ENCODE results near the gene TSFM.

TSFM gene

DNA sequence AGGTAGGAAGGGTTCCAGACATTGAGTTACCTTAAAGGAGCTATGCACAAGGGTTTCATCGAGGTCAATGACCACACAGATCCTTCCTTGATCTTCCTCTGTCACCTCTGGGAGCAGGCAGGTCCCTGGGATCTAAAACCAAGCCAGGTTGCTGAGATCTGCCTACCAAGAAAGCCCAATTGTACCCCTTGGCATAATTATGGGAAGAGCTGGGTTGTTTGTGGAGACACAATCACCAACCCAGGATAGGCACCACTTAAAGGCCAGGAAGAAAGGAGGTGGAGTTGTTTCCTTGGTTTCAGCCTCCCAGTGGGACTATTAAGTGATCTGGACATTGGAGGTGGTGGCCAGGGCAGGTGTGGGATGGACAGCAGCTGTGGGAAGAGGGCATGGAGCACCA is 44.4 kb downstream of the TSFM start:
- DNase-seq (no peak), ATAC-seq (ENCODE audit: insufficient read depth, low read depth) (no peak)
- Histone ChIP-seq H3K79me2 (ENCODE audit: insufficient read depth, low read length) (peaks cover 30% of the 10 kb centered on the region), H3K9ac (ENCODE audit: low read depth, low read length) (no peak overlapping the region), H3K27ac (ENCODE audit: low read length) (no peak overlapping the region), H2AFZ (ENCODE audit: low read depth, low read length) (no peak overlapping the region), H3K4me2 (ENCODE audit: insufficient read depth, low read length) (no peak overlapping the region), H4K20me1 (ENCODE audit: insufficient read depth, low read length) (peaks cover 45% of the 10 kb centered on the region), H3K4me3 (ENCODE audit: low read depth in 1 of 2, low read length in 2 of 2) (no peak overlapping the region), H3K27me3 (ENCODE audit: insufficient read depth, low read length, poor library complexity) (no peaks in the 10 kb centered on the region), H3K4me1 (ENCODE audit: insufficient read depth, low read length) (no peaks in the 10 kb centered on the region), H3K9me3 (ENCODE audit: insufficient read depth, low read length, severe bottlenecking) (no peaks in the 10 kb centered on the region), H3K36me3 (ENCODE audit: insufficient read depth, low read length) (peaks cover 78% of the 10 kb centered on the region)
- TF ChIP-seq EZH2 (IDR thresholded peaks at IDR 0.05; ENCODE audit: borderline replicate concordance, low read depth, low read length, severe bottlenecking) = no peak
- TF ChIP-seq, protein P1, sequence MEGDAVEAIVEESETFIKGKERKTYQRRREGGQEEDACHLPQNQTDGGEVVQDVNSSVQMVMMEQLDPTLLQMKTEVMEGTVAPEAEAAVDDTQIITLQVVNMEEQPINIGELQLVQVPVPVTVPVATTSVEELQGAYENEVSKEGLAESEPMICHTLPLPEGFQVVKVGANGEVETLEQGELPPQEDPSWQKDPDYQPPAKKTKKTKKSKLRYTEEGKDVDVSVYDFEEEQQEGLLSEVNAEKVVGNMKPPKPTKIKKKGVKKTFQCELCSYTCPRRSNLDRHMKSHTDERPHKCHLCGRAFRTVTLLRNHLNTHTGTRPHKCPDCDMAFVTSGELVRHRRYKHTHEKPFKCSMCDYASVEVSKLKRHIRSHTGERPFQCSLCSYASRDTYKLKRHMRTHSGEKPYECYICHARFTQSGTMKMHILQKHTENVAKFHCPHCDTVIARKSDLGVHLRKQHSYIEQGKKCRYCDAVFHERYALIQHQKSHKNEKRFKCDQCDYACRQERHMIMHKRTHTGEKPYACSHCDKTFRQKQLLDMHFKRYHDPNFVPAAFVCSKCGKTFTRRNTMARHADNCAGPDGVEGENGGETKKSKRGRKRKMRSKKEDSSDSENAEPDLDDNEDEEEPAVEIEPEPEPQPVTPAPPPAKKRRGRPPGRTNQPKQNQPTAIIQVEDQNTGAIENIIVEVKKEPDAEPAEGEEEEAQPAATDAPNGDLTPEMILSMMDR (IDR thresholded peaks at IDR 0.05; ENCODE audit: borderline replicate concordance, extremely low read depth, low read length, poor library complexity, severe bottlenecking) = no peak

DNA sequence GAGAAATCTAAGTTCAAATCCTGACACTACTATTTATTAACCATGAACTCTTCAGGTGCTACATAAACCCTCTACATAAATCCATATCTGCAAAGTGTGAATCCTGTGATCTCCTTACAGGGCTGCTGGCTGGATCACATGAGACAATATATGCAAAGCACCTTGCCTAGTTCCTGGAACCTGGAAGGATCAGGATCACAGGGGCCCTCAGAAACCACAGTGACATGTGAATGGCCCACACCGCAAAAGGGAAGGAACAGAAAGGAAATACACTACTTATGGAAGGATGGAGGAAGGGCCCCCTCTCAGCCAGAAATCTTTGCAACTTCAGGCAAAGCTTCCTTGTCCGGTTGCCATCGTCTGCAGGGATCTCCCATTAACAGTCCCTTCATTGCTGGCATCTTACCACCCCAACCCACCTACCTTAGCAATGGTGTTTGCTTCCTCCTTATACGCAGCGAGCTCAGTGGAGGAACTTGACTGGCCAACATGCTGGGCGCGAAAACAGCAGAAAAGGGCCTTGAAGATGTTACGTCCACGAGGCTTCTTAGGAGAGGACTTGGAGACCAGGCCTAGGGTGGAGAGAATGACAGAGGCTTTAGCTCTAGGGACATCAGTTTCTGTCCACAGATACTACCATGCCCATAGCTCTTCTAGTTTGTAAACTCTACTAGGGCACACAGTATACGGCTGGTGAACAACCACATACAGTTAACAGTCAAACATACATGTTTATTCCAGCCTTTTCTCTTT is 46.6 kb downstream of the TSFM start:
- Histone ChIP-seq H3K9ac (ENCODE audit: low read depth, low read length) (no peak overlapping the region), H4K20me1 (ENCODE audit: insufficient read depth, low read length) (peaks cover 60% of the 10 kb centered on the region), H3K27me3 (ENCODE audit: insufficient read depth, low read length, poor library complexity) (no peaks in the 10 kb centered on the region), H2AFZ (ENCODE audit: low read depth, low read length) (no peak overlapping the region), H3K27ac (ENCODE audit: low read length) (no peak overlapping the region), H3K4me3 (ENCODE audit: low read depth in 1 of 2, low read length in 2 of 2) (no peak overlapping the region), H3K4me2 (ENCODE audit: insufficient read depth, low read length) (no peak overlapping the region), H3K9me3 (ENCODE audit: insufficient read depth, low read length, severe bottlenecking) (no peaks in the 10 kb centered on the region), H3K79me2 (ENCODE audit: insufficient read depth, low read length) (peaks cover 52% of the 10 kb centered on the region), H3K4me1 (ENCODE audit: insufficient read depth, low read length) (peaks cover 4% of the 10 kb centered on the region; the same call in 1 of the 2 replicates), H3K36me3 (ENCODE audit: insufficient read depth, low read length) (peaks cover 56% of the 10 kb centered on the region)
- ATAC-seq (ENCODE audit: insufficient read depth, low read depth) = no peak
- TF ChIP-seq, protein P1 (IDR thresholded peaks at IDR 0.05; ENCODE audit: borderline replicate concordance, extremely low read depth, low read length, poor library complexity, severe bottlenecking) = no peak
- no peak for TF ChIP-seq EZH2 (IDR thresholded peaks at IDR 0.05; ENCODE audit: borderline replicate concordance, low read depth, low read length, severe bottlenecking)
- no peak for DNase-seq

DNA sequence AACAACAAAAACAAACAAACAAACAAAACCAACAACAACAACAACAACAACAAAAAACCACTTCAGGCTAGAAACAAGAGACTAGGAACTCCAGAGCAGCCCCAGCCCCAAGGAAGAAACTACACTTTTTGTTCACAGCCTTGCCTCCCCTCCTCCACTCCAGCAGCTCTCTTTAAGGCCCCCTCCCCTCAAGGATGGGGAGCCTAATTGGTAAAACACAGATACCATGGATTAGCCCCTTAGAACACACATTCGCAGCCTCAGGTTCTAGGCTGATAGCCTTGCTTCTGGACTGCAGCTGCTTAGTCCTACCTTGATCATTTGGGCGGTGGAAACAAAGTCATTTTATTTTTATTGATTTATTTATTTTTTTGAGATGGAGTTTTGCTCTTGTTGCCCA is 47.8 kb downstream of the TSFM start:
- Histone ChIP-seq H4K20me1 (ENCODE audit: insufficient read depth, low read length) (peaks cover 67% of the 10 kb centered on the region), H3K27me3 (ENCODE audit: insufficient read depth, low read length, poor library complexity) (no peaks in the 10 kb centered on the region), H2AFZ (ENCODE audit: low read depth, low read length) (no peak overlapping the region), H3K79me2 (ENCODE audit: insufficient read depth, low read length) (peaks cover 63% of the 10 kb centered on the region), H3K36me3 (ENCODE audit: insufficient read depth, low read length) (peaks cover 44% of the 10 kb centered on the region), H3K4me1 (ENCODE audit: insufficient read depth, low read length) (peaks cover 4% of the 10 kb centered on the region; the same call in 1 of the 2 replicates), H3K27ac (ENCODE audit: low read length) (no peak overlapping the region), H3K9ac (ENCODE audit: low read depth, low read length) (no peak overlapping the region), H3K4me3 (ENCODE audit: low read depth in 1 of 2, low read length in 2 of 2) (no peak overlapping the region), H3K4me2 (ENCODE audit: insufficient read depth, low read length) (no peak overlapping the region), H3K9me3 (ENCODE audit: insufficient read depth, low read length, severe bottlenecking) (no peaks in the 10 kb centered on the region)
- ATAC-seq (ENCODE audit: insufficient read depth, low read depth) (no peak), DNase-seq (no peak)
- TF ChIP-seq, protein P1 (IDR thresholded peaks at IDR 0.05; ENCODE audit: borderline replicate concordance, extremely low read depth, low read length, poor library complexity, severe bottlenecking) = no peak
- TF ChIP-seq EZH2 (IDR thresholded peaks at IDR 0.05; ENCODE audit: borderline replicate concordance, low read depth, low read length, severe bottlenecking) = no peak
